Measurements from ENCODE around the gene BET1.

BET1 gene

GRCh38 chr7:94012746-94013145, 8.6 kb upstream of the BET1 start:
- DNase-seq (ENCODE audit: low read depth in 1 of 2, low spot score in 1 of 2): no peak

- no peak for DNase-seq (ENCODE audit: low read depth in 1 of 2, low spot score in 1 of 2)
Observed at GRCh38 chr7:94011714-94012353, 7.7 kb upstream of the BET1 start.

GRCh38 chr7:94008537-94008936, 4.4 kb upstream of the BET1 start:
- no peak for DNase-seq (ENCODE audit: low read depth in 1 of 2, low spot score in 1 of 2)

DNA sequence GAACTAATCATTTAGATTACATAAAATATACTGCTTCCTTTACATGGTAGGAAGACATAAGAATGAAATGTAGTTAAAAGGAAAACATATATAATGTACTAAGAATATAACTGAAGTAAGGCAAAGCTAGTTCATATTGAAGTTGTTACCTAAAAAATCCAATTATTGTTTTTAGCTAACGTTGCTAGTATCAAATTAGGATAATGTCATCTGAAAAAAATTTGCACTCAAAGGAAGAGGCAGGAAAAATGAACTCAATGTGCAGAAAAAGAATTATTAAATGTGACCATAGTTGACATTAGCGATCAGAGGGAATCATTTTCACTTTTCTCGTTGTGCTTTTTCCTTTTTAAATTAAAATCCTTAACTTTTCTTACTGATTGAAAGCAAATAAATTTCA, 1.6 kb upstream of the BET1 start:
- DNase-seq (ENCODE audit: low read depth in 1 of 2, low spot score in 1 of 2): no peak

- DNase-seq (ENCODE audit: low read depth in 1 of 2, low spot score in 1 of 2): no peak
Observed at GRCh38 chr7:94003446-94004023, 620 bp downstream of the BET1 start.

GRCh38 chr7:94001396-94001795, 2.8 kb downstream of the BET1 start:
- DNase-seq (ENCODE audit: low read depth in 1 of 2, low spot score in 1 of 2): no peak

DNA sequence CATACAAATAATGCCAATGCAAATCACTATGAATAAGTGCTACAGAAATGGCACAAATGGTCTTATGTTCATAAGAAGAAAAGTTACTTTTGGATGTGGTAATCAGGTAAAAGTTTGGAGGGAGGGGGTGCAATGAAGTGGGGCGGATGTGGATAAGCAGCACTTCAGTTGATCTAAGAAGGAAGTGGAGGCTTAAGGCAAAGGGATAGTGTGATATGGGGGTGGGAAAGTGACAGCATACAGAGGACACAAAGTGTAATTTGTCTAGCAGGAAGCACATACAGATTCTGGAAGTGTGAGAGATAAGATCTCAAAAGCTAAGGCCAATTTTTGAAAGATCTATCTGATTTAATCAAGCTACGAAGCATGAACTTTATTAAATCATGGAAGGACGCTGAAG, 6.3 kb downstream of the BET1 start:
- no peak for DNase-seq (ENCODE audit: low read depth in 1 of 2, low spot score in 1 of 2)

DNA sequence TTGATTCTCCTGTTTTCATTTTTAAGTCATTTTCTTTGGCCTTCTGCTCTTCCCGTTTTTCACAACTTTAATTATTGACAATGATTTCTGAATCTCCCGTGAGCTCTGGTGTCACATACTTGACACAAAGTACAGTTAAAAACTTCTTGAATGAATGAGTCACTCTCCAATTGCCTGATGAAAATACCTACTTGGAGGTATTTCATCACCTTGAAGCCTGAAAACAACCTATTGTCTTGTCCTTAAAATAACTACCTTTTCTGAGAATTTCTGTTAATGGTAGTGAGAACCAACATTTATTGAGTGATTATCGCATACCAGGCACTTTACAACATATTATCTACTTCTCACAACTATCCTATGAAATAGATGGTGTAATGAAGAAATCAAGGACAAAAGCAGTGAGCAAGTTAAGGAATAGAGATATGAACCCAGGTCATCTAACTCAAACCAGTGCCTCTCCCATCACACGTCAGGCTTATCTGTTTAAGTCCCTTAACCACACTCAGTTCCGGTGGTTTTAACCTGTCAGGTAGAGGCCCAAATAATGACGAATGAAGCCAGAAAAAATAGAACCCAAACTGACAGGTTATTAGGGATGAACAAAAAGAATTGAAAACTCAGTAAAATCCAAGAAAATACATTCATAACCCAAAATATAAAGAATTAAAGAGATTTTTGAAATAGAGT, 11.6 kb downstream of the BET1 start:
- DNase-seq (ENCODE audit: low read depth in 1 of 2, low spot score in 1 of 2): no peak

- no peak for DNase-seq (ENCODE audit: low read depth in 1 of 2, low spot score in 1 of 2)
Observed at GRCh38 chr7:93987297-93987696, 16.9 kb downstream of the BET1 start.

DNA sequence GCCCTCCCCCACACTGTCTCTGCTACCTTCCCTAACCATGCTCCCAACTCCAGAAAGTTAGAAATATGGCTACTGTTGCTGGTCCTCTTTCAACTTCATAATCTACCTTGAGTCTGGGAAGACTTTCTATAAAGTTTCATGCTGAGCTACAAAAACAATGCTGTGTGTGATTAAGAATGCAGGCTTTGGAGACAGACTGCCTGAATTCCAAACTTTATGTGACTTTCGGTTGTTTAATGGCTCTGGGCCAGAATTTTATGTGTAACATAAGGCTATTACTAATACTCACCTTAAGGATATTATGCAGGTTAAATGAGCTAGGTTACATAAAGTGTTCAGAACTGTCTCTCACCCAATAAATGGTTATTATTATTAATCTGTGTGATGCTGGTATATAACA, 19.1 kb downstream of the BET1 start:
- no peak for DNase-seq (ENCODE audit: low read depth in 1 of 2, low spot score in 1 of 2)

DNA sequence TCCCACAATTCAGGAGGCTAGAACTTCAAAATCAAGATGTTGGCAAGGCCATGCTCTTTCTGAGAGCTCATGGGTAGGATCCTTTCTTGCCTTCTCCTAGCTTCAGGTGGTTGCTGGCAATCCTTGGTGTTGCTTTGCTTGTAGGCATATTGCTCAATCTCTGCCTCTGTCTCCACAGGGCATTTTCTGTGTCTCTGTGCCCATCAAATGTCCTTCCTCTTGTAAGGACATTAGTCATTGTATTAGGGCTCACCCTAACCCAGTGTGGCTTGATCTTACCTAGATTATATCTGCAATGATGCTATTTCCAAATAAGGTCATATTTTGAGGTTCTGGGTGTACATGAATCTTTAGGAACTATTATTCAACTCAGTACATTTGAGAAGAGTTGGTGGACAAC, 20.1 kb downstream of the BET1 start:
- DNase-seq (ENCODE audit: low read depth in 1 of 2, low spot score in 1 of 2): no peak

GRCh38 chr7:93981480-93981874, 22.7 kb downstream of the BET1 start:
- DNase-seq (ENCODE audit: low read depth in 1 of 2, low spot score in 1 of 2): no peak

- DNase-seq (ENCODE audit: low read depth in 1 of 2, low spot score in 1 of 2): no peak
Observed at GRCh38 chr7:93980744-93981479, 23.2 kb downstream of the BET1 start.

DNA sequence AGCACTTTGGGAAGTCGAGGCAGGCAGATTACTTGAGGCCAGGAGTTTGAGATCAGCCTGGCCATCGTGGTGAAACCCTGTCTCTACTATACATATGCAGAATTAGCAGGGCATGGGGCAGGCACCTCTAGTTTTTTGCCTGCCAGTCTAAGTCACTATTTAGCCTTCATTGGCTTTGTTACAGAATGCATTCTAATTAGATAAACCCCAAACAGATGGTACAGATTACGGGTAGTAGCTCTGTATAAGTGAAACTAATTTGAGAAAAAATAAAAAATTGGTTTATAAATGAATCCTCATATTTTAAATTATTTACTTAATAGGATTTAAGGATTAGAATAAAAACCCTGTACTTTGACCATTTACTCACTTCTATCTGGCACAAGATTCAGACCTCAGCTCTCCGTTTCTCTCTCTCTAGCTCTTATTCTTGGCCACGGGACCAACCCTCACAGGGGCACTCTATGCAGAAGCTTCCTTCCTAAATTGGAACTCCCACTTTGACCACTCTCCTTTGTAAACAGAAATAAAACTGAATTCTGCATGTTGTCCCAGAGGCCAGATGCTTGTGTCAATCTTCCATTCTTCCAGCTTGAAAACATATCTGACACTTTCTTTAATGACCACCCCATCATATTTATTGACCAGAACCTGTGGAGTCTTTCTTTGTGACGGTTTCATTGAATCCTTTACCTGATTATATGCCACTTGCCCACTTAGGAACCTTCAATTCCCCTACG, 26.8 kb downstream of the BET1 start:
- DNase-seq (ENCODE audit: low read depth in 1 of 2, low spot score in 1 of 2): no peak

DNA sequence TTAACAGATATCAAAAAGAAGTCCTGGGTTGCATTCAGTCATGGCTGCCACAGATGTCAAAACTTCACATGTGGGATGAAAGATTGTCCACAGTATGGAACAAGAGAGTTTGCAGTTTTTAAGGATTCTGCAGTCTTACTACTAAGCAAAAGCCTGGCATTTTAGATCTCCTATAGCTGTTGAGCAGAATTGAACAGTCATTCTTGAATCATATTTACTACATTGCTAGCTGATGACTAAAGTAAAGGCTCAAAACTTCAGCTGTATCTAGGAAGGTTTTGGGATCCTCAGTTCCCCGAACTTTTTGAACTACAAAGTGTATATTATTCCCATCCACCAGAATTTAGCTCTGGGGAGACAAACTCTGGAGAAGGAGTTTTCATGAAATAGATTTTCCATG, 31.0 kb downstream of the BET1 start:
- no peak for DNase-seq (ENCODE audit: low read depth in 1 of 2, low spot score in 1 of 2)

DNA sequence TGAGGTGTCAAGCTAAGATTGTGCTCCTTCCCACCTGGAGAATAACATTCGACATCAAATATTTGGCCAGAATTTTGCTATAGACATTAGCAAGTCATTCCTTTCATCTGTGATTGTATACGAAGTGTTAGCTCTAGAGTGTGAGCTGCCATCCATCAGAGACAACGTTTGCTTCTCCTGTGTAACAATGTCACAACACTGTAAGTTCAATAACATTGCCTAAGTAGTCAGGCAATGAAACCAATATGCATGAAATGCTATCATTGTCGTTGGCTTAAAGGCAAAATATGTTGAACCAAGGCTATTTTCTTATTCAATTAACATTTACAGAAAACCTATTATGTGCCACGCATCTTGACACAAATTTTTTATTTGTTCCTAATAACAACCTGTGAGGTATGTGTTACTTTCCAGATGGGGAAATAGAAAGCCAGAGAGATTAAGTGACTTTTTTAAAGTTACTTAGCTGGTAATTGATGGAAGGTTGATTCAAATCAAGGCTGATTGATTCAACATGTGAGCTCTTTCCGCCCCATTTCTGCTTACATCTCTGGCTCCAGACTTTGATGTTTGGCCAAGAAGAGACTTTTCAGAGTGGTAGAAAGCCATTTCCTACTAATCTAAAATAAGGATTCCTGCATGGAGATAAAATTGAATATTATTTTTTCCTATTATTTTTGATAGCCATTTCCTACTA, 32.0 kb downstream of the BET1 start:
- no peak for DNase-seq (ENCODE audit: low read depth in 1 of 2, low spot score in 1 of 2)

DNA sequence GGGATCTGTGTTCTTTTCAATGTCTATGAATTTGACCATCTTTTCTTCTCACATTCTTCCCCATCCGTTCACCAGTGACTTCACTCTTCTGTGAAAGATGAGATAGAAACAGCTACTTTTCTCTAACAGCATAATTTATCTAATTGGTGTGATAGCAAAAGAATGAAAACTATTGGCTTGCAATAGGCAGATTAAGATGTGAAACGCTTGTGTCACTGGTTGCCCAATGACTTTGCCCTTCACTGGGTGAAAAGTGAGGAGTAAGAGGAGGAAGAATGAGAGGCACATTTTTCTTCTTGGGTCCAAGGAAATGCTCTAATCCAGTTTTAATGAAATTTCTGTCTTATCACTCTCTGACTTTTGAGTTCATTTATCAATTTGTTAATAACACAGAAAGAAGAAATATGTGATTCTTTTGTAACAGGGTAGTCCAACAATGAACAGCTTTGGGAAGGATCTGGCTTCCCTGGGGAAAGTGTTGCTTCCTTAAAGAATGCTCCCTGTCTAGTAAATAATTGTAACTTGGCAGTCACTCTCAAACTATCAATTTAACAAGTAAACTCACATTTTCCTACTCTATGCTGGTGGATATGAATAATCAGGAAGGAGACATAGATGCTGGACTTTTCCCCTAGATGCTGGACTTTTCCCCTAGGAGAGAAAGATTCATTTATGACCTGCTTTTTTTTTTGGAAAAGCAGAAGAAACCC, 35.1 kb downstream of the BET1 start:
- DNase-seq (ENCODE audit: low read depth in 1 of 2, low spot score in 1 of 2): no peak

GRCh38 chr7:93964813-93965212, 39.3 kb downstream of the BET1 start:
- DNase-seq (ENCODE audit: low read depth in 1 of 2, low spot score in 1 of 2): no peak

DNA sequence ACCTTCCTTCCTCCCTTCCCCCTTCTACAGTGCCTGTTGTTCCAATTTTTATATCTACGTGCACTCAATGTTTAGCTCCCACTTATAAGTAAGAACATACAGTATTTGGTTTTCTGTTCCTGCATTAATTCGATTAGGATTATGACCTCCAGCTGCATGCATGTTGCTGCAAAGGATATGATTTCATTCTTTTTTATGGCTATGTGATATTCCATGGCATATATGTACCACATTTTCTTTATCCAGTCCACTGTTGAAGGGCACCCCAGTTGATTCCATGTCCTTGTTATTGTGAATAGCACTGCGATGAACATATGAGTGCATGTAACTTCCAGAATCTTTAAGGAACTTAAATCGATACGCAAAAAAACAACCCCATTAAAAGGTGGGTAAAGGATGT, 39.9 kb downstream of the BET1 start:
- DNase-seq (ENCODE audit: low read depth in 1 of 2, low spot score in 1 of 2): no peak

DNA sequence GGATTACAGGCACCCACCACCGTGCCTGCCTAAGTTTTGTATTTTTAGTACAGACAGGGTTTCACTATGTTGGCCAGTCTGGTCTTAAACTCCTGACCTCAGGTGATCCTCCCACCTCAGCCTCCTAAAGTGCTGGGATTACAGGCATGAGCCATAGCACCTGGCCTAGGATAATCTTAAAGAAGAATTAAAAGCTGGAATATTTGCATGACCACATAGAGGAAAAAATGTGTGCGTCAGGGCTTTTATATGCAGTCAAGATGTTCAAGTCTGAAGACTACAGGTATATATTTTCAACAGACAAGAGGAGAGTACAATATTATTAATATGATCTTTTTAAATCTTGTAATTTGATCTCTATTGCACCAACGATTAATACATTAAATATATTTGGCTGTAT, 43.2 kb downstream of the BET1 start:
- DNase-seq (ENCODE audit: low read depth in 1 of 2, low spot score in 1 of 2): no peak

All from activated CD4-positive, alpha-beta T cell treated with anti-CD3 and anti-CD28 coated beads, Interleukin-2, amount 50 U/mL, for 24 hours (primary cell).